HCT116 (cell line): ENCODE measurements around the gene FAM50B. TPM values are rescaled to one million over a fixed set of nuclear protein-coding genes. Genes with fewer than 3 reads are reported as not detected.

Experiments used
- ATAC-seq: fragments of 200-7000 bp; cut with Tn5 transposase; 2 replicates; pipeline ENCODE4 v1.9.1; 2020; ENCODE audit warnings: mild to moderate bottlenecking, moderate library complexity
- BruUV-seq: library from RNA; stranded (reverse); fragments of 400-500 nt; replicated peaks from 2 replicates; lab custom pipeline; 2021; lab: Mats Ljungman, UMichigan
- CTCF ChIA-PET: fragments of 300-600 bp; sonication (Branson Sonifier 250); formaldehyde crosslinking; loops from one replicate; lab custom pipeline; 2021; ENCODE audit warnings: antibody characterized with exemption; lab: Charles Lee
- POLR2A ChIA-PET: fragments of 300-600, 350-600 bp; sonication (Branson Sonifier 250); formaldehyde crosslinking; loops from one replicate; lab custom pipeline; 2021; ENCODE audit warnings: antibody characterized with exemption; lab: Charles Lee
- RAD21 ChIA-PET, 2 experiments: fragments of 300-600 bp; sonication (Branson Sonifier 250); formaldehyde crosslinking; loops; one replicate each; lab custom pipeline; 2023; ENCODE audit warnings: low total read pairs in 2 of 2; ENCODE audit not compliant: uncharacterized antibody in 2 of 2, unreplicated experiment in 2 of 2, low non-redundant PET in 1 of 2; lab: Charles Lee
- DNase-seq: peaks from one replicate; pipeline ENCODE4 v3.0.0-alpha.2; 2010; ENCODE audit warnings: low read depth, low spot score
- H2AFZ ChIP-seq: fragments of 200-600 bp; shearing (Covaris generic), sonication (generic); 2 replicates; pipeline ENCODE4 v1.6.1; 2017; ENCODE audit warnings: low read depth, mixed run types, mixed read lengths, antibody characterized with exemption, low read length; ENCODE audit not compliant: poor library complexity, severe bottlenecking
- H3K27ac ChIP-seq: 2 replicates; pipeline ENCODE4 v1.5.1; 2012; ENCODE audit warnings: low read depth, low read length
- H3K27me3 ChIP-seq: fragments of 200-600 bp; sonication (generic); 2 replicates; pipeline ENCODE4 v1.6.1; 2016; ENCODE audit warnings: mixed run types, low read length, mixed read lengths; ENCODE audit not compliant: insufficient read depth
- H3K36me3 ChIP-seq, 2 experiments: fragments of 200-500 bp in 1 of 2; fragments of 200-600 bp in 1 of 2; sonication (Bioruptor generic) in 1 of 2; sonication (generic) in 1 of 2; 2 replicates each; pipeline versions ENCODE4 v1.5.1 to v1.6.1; 2014 to 2016; ENCODE audit warnings: low read length in 2 of 2, inconsistent platforms in 1 of 2, mixed read lengths in 1 of 2, mixed run types in 1 of 2; ENCODE audit not compliant: insufficient read depth in 2 of 2, control insufficient read depth in 1 of 2
- H3K4me1 ChIP-seq, 2 experiments: fragments of 200-600 bp in 1 of 2; sonication (generic) in 1 of 2; 2 replicates each; pipeline versions ENCODE4 v1.5.1 to v1.6.1; 2012 to 2017; ENCODE audit warnings: low read length in 2 of 2, inconsistent platforms in 1 of 2, mild to moderate bottlenecking in 1 of 2, mixed read lengths in 1 of 2, mixed run types in 1 of 2, moderate library complexity in 1 of 2; ENCODE audit not compliant: insufficient read depth in 2 of 2, control insufficient read depth in 1 of 2
- H3K4me2 ChIP-seq: fragments of 200-600 bp; sonication (generic); 2 replicates; pipeline ENCODE4 v1.6.1; 2017; ENCODE audit warnings: mixed run types, low read length, mixed read lengths
- H3K4me3 ChIP-seq, 2 experiments: fragments of 200-600 bp in 1 of 2; sonication (generic) in 1 of 2; replicated peaks in 1 of 2; 2 replicates each; pipeline ENCODE4 v1.5.1; 2011 to 2016; ENCODE audit warnings: low read length in 2 of 2, control low read depth in 1 of 2, low read depth in 1 of 2, mild to moderate bottlenecking in 1 of 2, mixed read lengths in 1 of 2, mixed run types in 1 of 2
- H3K79me2 ChIP-seq: fragments of 200-600 bp; sonication (generic); 2 replicates; pipeline ENCODE4 v1.6.1; 2017; ENCODE audit warnings: mild to moderate bottlenecking, mixed run types, low read length, moderate library complexity, mixed read lengths; ENCODE audit not compliant: insufficient read depth
- H3K9ac ChIP-seq: fragments of 200-600 bp; sonication (generic); 2 replicates; pipeline ENCODE4 v1.6.1; 2016; ENCODE audit warnings: low read length, mixed read lengths
- H3K9me2 ChIP-seq: fragments of 200-600 bp; sonication (generic), shearing (Covaris generic); 2 replicates; pipeline ENCODE4 v1.6.1; 2017; ENCODE audit warnings: mixed run types, mild to moderate bottlenecking, moderate library complexity; ENCODE audit not compliant: insufficient read depth
- H3K9me3 ChIP-seq, 2 experiments: fragments of 200-500 bp in 1 of 2; fragments of 200-600 bp in 1 of 2; sonication (Bioruptor generic) in 1 of 2; sonication (generic) in 1 of 2; 2 replicates each; pipeline ENCODE4 v1.6.1; 2014 to 2017; ENCODE audit warnings: low read length in 2 of 2, mixed read lengths in 2 of 2, inconsistent platforms in 1 of 2, low read depth in 1 of 2, mild to moderate bottlenecking in 1 of 2, mixed run types in 1 of 2, moderate library complexity in 1 of 2; ENCODE audit not compliant: control insufficient read depth in 1 of 2, insufficient read depth in 1 of 2
- H4K20me1 ChIP-seq: fragments of 200-600 bp; sonication (generic), shearing (Covaris generic); 2 replicates; pipeline ENCODE4 v1.6.1; 2017; ENCODE audit warnings: mixed run types, mild to moderate bottlenecking, moderate library complexity; ENCODE audit not compliant: insufficient read depth
- CEBPB ChIP-seq: IDR thresholded peaks from 2 replicates; pipeline ENCODE4 v1.6.1; 2012; ENCODE audit warnings: low read depth
- ELF1 ChIP-seq: IDR thresholded peaks from 2 replicates; pipeline ENCODE4 v1.6.1; 2012; ENCODE audit warnings: low read depth, borderline replicate concordance
- EZH2 ChIP-seq: fragments of 200-600 bp; sonication (generic); IDR thresholded peaks from 2 replicates; pipeline ENCODE4 v1.6.1; 2017; ENCODE audit warnings: antibody characterized with exemption, mixed run types
- EZH2phosphoT487 ChIP-seq: fragments of 200-600 bp; IDR thresholded peaks from 2 replicates; pipeline ENCODE4 v1.6.1; 2018; ENCODE audit warnings: antibody characterized with exemption, borderline replicate concordance
- FOSL1 ChIP-seq: IDR thresholded peaks from 2 replicates; pipeline ENCODE4 v1.6.1; 2012; ENCODE audit warnings: low read depth
- POLR2A ChIP-seq: IDR thresholded peaks from 2 replicates; pipeline ENCODE4 v1.7.0; 2011; ENCODE audit warnings: borderline replicate concordance; ENCODE audit not compliant: insufficient read depth, insufficient read length; ENCODE audit errors: extremely low read depth
- POLR2AphosphoS5 ChIP-seq: IDR thresholded peaks from 2 replicates; pipeline ENCODE4 v1.6.1; 2011; ENCODE audit warnings: mild to moderate bottlenecking, low read depth, low read length, moderate library complexity
- RAD21 ChIP-seq: IDR thresholded peaks from 2 replicates; pipeline ENCODE4 v1.6.1; 2012; ENCODE audit warnings: low read depth, mild to moderate bottlenecking
- SRF ChIP-seq: IDR thresholded peaks from 2 replicates; pipeline ENCODE4 v1.6.1; 2012; ENCODE audit warnings: low read depth
- TCF7L2 ChIP-seq: IDR thresholded peaks from 2 replicates; pipeline ENCODE4 v1.7.0; 2011; ENCODE audit warnings: borderline replicate concordance, inconsistent platforms; ENCODE audit not compliant: insufficient read depth, insufficient read length; ENCODE audit errors: extremely low read depth
- YY1 ChIP-seq: IDR thresholded peaks from 2 replicates; pipeline ENCODE4 v1.6.1; 2011; ENCODE audit warnings: low read length, low read depth, moderate library complexity, mild to moderate bottlenecking; ENCODE audit not compliant: insufficient replicate concordance; ENCODE audit errors: extremely low read depth
- ZFX ChIP-seq: fragments of 450-650 bp; IDR thresholded peaks from 2 replicates; pipeline ENCODE4 v1.6.1; 2017
- intact Hi-C: fragments of 100-400 bp; cut with micrococcal nuclease; formaldehyde crosslinking; loops from 2 replicates; pipeline ENCODE4 v1.10.0; 2022
- total RNA-seq: library from RNA; stranded (reverse); gene quantifications from one replicate; pipeline ENCODE4 v1.2.1, GENCODE V29; 2021; ENCODE audit not compliant: unreplicated experiment
- TF ChIP-seq, protein P1 (sequence below), 3 experiments: fragments of 200-600 bp in 1 of 3; sonication (generic) in 1 of 3; IDR thresholded peaks in 2 of 3; conservative IDR thresholded peaks in 1 of 3; 2 replicates each; pipeline ENCODE4 v1.5.1; 2012 to 2017; ENCODE audit warnings: low read depth in 2 of 3, low read length in 2 of 3, antibody characterized with exemption in 1 of 3, borderline replicate concordance in 1 of 3, control low read depth in 1 of 3, mild to moderate bottlenecking in 1 of 3, mixed read lengths in 1 of 3, mixed run types in 1 of 3, moderate library complexity in 1 of 3; ENCODE audit not compliant: insufficient read depth in 1 of 3

The FAM50B gene
- total RNA-seq, 1 experiment from 2014 or later = 0.86 TPM

DNA sequence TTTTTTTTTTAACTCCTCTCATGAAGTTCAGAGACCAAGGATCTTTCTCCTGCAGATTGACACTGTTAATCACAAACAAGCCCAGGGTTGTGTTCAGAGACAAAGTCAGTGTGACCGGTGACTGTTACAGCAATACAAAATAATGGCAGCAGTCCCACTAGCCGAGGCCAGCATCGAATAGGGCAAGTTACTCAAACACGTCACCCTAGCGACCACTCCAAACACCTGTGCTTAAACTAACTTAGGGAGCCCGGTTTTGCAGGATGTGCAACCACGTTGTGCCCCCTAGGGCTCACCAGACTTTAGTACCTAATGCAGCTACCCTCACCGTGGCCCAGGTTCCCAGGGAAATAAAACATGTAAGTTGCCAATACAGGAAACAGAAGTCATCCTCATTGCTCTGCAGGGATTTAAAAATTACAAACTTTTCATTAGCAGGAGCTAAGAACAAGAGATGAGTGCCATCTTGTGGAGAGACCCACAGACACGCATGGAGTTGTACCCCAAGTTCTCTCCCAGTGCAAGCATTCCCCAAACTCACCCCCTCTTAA lies 38.1 kb downstream of the FAM50B start:
- no peak for ATAC-seq
- DNase-seq = no peak
- H4K20me1 ChIP-seq = no peaks in the 10 kb centered on the region
- ChIA-PET RAD21 (interaction anchor here in 1 of 2 experiments (0.6 kb wide), 1 partner anchor 26 kb away, joined by 3 read pairs; no protein-coding TSS in a partner anchor), POLR2A (no interaction called here), CTCF (interaction anchor here (1.2 kb wide), 4 partner anchors 26 to 139 kb away, joined by 3 to 7 read pairs (median 4); no protein-coding TSS in a partner anchor)
- no peaks in the 10 kb centered on the region for H3K36me3 ChIP-seq
- no peaks in the 10 kb centered on the region for H3K9me3 ChIP-seq
- H3K4me3 ChIP-seq = no peak overlapping the region
- no peaks in the 10 kb centered on the region for H3K9me2 ChIP-seq
- intact Hi-C loops = loop anchor here (1.0 kb wide), 1 partner anchor 139 kb away; no protein-coding TSS in a partner anchor
- no peaks in the 10 kb centered on the region for H3K27me3 ChIP-seq
- H3K27ac ChIP-seq = no peak overlapping the region
- peak; percentile 64 for TF ChIP-seq RAD21
- TF ChIP-seq, protein P1, sequence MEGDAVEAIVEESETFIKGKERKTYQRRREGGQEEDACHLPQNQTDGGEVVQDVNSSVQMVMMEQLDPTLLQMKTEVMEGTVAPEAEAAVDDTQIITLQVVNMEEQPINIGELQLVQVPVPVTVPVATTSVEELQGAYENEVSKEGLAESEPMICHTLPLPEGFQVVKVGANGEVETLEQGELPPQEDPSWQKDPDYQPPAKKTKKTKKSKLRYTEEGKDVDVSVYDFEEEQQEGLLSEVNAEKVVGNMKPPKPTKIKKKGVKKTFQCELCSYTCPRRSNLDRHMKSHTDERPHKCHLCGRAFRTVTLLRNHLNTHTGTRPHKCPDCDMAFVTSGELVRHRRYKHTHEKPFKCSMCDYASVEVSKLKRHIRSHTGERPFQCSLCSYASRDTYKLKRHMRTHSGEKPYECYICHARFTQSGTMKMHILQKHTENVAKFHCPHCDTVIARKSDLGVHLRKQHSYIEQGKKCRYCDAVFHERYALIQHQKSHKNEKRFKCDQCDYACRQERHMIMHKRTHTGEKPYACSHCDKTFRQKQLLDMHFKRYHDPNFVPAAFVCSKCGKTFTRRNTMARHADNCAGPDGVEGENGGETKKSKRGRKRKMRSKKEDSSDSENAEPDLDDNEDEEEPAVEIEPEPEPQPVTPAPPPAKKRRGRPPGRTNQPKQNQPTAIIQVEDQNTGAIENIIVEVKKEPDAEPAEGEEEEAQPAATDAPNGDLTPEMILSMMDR (IDR thresholded peaks at IDR 0.05 in 2 of 3, conservative IDR thresholded peaks at IDR 0.05 in 1 of 3; ENCODE audit: borderline replicate concordance in 1 of 3, insufficient read depth in 1 of 3, low read depth in 2 of 3, low read length in 2 of 3) = peak; percentile 26 to 46 (median 39); a peak in 4 of 6 replicates
- no peak for TF ChIP-seq ZFX
- BruUV-seq = no TSS peak
- no peaks in the 10 kb centered on the region for H3K79me2 ChIP-seq
- H3K9ac ChIP-seq = no peak overlapping the region
- H3K4me1 ChIP-seq = 0 out of 4 replicates have a peak, but pooled peaks cover 0 to 5% of the 10 kb centered on the region in 2 experiments
- no peak overlapping the region for H2AFZ ChIP-seq
- no peak overlapping the region for H3K4me2 ChIP-seq

DNA sequence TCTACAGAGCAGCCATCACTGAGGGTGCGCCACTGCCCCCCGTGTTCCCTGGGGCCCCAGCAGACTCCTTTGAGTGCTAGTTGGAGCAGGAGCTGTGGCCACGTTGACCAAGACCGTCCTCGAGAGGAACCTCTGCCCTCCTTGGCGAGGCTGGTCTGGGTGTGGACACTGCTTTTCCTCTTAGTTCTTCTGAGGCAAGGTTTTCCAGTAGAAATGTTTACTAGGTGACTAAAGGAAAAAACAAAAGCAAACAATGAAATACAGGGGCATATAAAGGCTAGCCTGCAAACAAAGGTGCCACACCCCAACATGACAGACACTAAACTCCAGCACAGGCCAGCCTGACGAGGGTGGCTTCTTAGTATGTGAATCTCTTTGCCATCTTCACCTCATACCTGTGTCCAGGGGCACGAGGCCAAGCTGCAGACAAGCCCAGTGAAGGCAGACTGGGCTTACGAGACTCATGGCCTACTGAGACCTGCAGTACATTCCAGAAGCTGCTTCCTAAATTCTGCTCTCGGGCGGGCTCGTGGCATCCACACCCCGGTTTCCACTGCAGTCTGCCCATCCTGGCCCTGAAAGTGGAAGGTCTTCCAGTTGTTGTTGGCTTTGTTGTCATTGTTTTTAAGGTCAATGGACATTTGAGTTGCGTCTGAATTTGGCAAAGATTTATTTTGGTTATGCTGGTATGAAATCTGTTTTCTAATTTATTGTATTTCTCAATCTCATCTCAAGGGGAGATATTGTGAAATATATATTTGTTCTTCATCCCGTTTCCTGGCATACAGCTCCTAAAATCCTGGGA lies 39.2 kb downstream of the FAM50B start:
- intact Hi-C loops = no loop called here
- H3K9me2 ChIP-seq = no peaks in the 10 kb centered on the region
- H3K27me3 ChIP-seq = no peaks in the 10 kb centered on the region
- ChIA-PET CTCF (interaction anchor here (1.2 kb wide), 4 partner anchors 24 to 140 kb away, joined by 3 to 7 read pairs (median 4); no protein-coding TSS in a partner anchor), RAD21 (interaction anchor here in 1 of 2 experiments (0.6 kb wide), 1 partner anchor 27 kb away, joined by 3 read pairs; no protein-coding TSS in a partner anchor), POLR2A (no interaction called here)
- no peak overlapping the region for H3K9ac ChIP-seq
- ATAC-seq (no peak), DNase-seq (no peak)
- no peak overlapping the region for H2AFZ ChIP-seq
- no TSS peak for BruUV-seq
- H3K9me3 ChIP-seq = no peaks in the 10 kb centered on the region
- H3K36me3 ChIP-seq = no peaks in the 10 kb centered on the region
- no peak overlapping the region for H3K4me2 ChIP-seq
- H4K20me1 ChIP-seq = no peaks in the 10 kb centered on the region
- no peak overlapping the region for H3K4me3 ChIP-seq
- no peak overlapping the region for H3K27ac ChIP-seq
- 0 out of 4 replicates have a peak, but pooled peaks cover 0 to 5% of the 10 kb centered on the region in 2 experiments for H3K4me1 ChIP-seq
- no peaks in the 10 kb centered on the region for H3K79me2 ChIP-seq
- no peak for TF ChIP-seq FOSL1
- no peak for TF ChIP-seq TCF7L2
- TF ChIP-seq, protein P1 (IDR thresholded peaks at IDR 0.05 in 2 of 3, conservative IDR thresholded peaks at IDR 0.05 in 1 of 3; ENCODE audit: borderline replicate concordance in 1 of 3, insufficient read depth in 1 of 3, low read depth in 2 of 3, low read length in 2 of 3) = no peak
- TF ChIP-seq SRF = no peak
- TF ChIP-seq POLR2AphosphoS5 = no peak
- no peak for TF ChIP-seq ELF1
- TF ChIP-seq EZH2 = no peak
- no peak for TF ChIP-seq EZH2phosphoT487
- no peak for TF ChIP-seq POLR2A
- TF ChIP-seq CEBPB = no peak
- TF ChIP-seq YY1 = no peak
